Upper lobe of right lung (tissue), 1 donor: ENCODE results near the gene ZNF182. TPM values are rescaled to one million over a fixed set of nuclear protein-coding genes. Genes with fewer than 3 reads are reported as not detected.
"Not testable (repeated sequence)": the region's sequence is repeated elsewhere in the genome, so short reads cannot be mapped to it uniquely, and the experiment has no call there.

Experiments
- ATAC-seq: fragments of 200-7000 bp; cut with Tn5 transposase; one replicate; pipeline ENCODE4 v1.9.1; 2020; ENCODE audit warnings: mild to moderate bottlenecking, moderate library complexity
- DNase-seq: peaks from one replicate; pipeline ENCODE4 v3.0.0-alpha.2; 2020
- H3K27ac ChIP-seq: fragments of 200-600 bp; one replicate; pipeline ENCODE4 v1.8.0; 2022
- H3K27me3 ChIP-seq: fragments of 200-600 bp; one replicate; pipeline ENCODE4 v1.8.0; 2022; ENCODE audit warnings: mild to moderate bottlenecking
- H3K36me3 ChIP-seq: fragments of 200-600 bp; one replicate; pipeline ENCODE4 v1.8.0; 2022
- H3K4me1 ChIP-seq: fragments of 200-600 bp; one replicate; pipeline ENCODE4 v1.8.0; 2022
- H3K4me3 ChIP-seq: fragments of 200-600 bp; one replicate; pipeline ENCODE4 v1.8.0; 2022; ENCODE audit warnings: mild to moderate bottlenecking
- H3K9me3 ChIP-seq: fragments of 200-600 bp; one replicate; pipeline ENCODE4 v1.8.0; 2022
- intact Hi-C: fragments of 100-400 bp; cut with DNase I; formaldehyde crosslinking; loops from one replicate; pipeline ENCODE4 v1.11.0; 2022
- total RNA-seq: library from RNA; stranded (reverse); fragmentation: NEBNext Ultra II Directional; extraction: Animal tissue kit (Norgen Biotek cat#: 25700); gene quantifications from one replicate; pipeline ENCODE4 v1.2.1, GENCODE V29; 2021
- TF ChIP-seq, protein P1 (sequence below): fragments of 200-600 bp; IDR thresholded peaks from one replicate; pipeline ENCODE4 v1.8.0; 2022; ENCODE audit warnings: antibody characterized with exemption
- donor health status: DM: no; HTN: yes; CAD: no; lungs with severe emphysema.

Gene ZNF182
- total RNA-seq, 1 donor from 2014 or later, result 5.0 TPM

DNA sequence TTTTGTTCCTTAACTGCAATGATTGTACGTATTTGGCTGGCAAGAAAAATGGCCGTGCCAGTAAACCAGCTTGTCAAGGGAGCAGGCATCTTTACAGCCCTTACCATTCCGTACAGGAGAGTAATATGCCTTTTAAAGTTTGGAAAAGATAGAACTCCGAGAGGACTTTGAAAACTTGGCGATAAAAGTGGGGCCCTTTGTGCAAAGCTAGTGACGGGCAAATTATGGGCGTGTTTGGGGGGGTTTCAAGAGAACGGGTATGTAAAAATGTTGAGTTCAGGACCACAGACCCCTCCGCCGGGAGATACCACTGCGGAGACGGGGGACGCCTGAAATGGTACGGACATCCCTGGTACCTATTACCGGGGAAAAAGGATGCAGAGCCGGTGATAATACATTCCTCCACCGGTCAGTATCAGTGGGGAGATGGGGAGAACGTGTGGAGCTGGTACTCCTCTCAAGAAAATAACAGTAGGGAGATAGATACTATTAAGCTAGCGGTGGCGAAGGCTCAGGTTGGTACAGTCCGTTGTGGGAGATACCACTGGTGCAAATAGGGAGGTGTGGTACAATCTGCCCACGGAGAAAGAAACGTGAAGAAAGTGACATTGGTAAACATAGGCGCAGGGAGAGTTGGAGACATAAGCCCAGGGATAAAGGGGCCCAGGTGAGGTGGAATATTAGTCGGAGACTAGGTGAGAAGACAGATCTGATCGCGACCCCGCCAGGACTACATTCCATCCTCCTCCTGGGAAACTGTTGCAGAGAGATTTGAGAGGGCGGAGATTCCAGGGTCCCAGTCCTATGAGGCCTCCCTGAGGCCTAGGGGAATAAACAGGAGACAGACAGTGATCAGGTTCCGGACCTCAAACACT is 17.5 kb upstream of the ZNF182 start:
- Histone ChIP-seq H3K4me3 (peak overlapping the region; percentile 56), H3K9me3 (no peaks in the 10 kb centered on the region), H3K27me3 (no peaks in the 10 kb centered on the region), H3K36me3 (no peaks in the 10 kb centered on the region), H3K4me1 (no peaks in the 10 kb centered on the region), H3K27ac (peak overlapping the region; percentile 97)
- peak; percentile 85 for DNase-seq
- TF ChIP-seq, protein P1, sequence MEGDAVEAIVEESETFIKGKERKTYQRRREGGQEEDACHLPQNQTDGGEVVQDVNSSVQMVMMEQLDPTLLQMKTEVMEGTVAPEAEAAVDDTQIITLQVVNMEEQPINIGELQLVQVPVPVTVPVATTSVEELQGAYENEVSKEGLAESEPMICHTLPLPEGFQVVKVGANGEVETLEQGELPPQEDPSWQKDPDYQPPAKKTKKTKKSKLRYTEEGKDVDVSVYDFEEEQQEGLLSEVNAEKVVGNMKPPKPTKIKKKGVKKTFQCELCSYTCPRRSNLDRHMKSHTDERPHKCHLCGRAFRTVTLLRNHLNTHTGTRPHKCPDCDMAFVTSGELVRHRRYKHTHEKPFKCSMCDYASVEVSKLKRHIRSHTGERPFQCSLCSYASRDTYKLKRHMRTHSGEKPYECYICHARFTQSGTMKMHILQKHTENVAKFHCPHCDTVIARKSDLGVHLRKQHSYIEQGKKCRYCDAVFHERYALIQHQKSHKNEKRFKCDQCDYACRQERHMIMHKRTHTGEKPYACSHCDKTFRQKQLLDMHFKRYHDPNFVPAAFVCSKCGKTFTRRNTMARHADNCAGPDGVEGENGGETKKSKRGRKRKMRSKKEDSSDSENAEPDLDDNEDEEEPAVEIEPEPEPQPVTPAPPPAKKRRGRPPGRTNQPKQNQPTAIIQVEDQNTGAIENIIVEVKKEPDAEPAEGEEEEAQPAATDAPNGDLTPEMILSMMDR, result no peak
- intact Hi-C loops, result loop anchor here (10.0 kb wide), 1 partner anchor 186 kb away; the partner anchor contains the start of gene ZNF81
- ATAC-seq, result peak; percentile 89

DNA sequence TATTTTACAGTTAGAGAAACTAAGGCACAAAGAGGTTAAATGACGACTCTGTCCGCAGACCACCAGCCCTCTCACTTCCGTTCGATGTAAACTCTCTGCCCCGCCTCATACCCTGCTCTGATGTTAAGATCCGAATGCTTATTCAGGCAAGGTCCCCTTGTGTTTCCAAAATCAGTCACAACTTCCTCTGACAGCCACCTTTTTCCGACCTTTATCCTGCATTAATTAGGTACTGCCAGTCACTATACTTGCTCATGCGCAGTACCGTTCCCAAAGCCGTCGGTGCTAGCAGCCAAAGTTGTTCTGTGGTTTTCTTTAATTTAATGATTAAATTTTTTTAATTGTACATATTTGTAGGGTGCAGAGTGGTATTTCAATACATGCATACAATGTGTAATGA is 16.7 kb upstream of the ZNF182 start:
- not testable (repeated sequence) for H3K27me3 ChIP-seq, ATAC-seq, H3K9me3 ChIP-seq, DNase-seq, H3K36me3 ChIP-seq, H3K4me1 ChIP-seq
- intact Hi-C loops, result loop anchor here (10.0 kb wide), 1 partner anchor 186 kb away; the partner anchor contains the start of gene ZNF81
- H3K4me3 ChIP-seq, result peak overlapping the region; percentile 56
- H3K27ac ChIP-seq, result peak overlapping the region; percentile 97

- H3K4me1 ChIP-seq, DNase-seq, H3K4me3 ChIP-seq, ATAC-seq, H3K36me3 ChIP-seq, H3K27me3 ChIP-seq, H3K9me3 ChIP-seq, H3K27ac ChIP-seq: not testable (repeated sequence)
- intact Hi-C loops, result loop anchor here (10.0 kb wide), 1 partner anchor 185 kb away; the partner anchor contains the start of gene ZNF81
These were observed 16.1 kb upstream of the ZNF182 start for GRCh38 chrX:48019892-48020291.

DNA sequence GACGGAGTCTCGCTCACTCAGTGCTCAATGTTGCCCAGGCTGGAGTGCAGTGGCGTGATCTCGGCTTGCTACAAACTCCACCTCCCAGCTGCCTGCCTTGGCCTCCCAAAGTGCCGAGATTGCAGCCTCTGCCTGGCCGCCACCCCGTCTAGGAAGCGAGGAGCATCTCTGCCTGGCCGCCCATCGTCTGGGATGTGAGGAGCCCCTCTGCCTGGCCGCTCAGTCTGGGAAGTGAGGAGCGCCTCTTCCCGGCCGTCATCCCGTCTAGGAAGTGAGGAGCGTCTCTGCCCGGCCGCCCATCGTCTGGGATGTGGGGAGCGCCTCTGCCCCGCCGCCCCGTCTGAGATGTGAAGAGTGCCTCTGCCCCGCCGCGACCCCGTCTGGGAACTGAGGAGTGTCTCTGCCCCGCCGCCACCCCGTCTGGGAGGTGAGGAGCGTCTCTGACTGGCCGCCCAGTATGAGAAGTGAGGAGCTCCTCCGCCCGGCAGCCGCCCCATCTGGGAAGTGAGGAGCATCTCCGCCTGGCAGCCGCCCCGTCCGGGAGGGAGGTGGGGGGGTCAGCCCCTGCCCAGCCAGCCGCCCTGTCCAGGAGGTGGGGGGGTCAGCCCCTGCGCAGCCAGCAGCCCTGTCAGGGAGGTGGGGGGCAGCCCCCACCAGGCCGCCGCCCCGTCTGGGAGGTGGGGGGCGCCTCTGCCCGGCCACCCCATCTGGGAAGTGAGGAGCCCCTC is 13.0 kb upstream of the ZNF182 start:
- H3K27me3 ChIP-seq, H3K27ac ChIP-seq, H3K4me3 ChIP-seq, ATAC-seq, H3K9me3 ChIP-seq, H3K4me1 ChIP-seq, H3K36me3 ChIP-seq, DNase-seq, intact Hi-C loops: not testable (repeated sequence)

DNA sequence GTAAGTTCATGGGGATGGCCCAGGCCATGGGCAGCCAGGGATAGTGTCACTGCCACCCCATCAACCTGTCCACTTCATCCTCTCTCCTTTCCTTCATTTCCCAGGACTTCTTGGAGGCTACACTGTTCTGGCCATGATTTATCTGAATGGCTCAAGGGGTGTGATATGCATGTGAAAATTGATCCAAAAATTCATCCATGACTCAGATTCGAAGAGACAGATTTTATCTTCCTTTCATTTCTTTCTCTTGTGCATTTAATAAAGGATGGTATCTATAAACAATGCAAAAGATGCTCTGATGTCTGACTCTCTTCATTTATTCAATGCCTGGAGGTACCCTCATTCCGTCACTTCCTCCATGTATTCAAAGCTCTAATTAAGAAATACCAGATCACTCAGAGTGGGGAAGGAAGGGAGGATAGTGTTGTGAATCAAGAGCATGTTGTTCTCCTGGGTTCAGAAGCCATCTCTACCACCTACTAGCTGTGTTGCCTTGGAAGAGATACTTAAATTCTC is 5.7 kb upstream of the ZNF182 start:
- H3K9me3 ChIP-seq, ATAC-seq, DNase-seq, H3K27ac ChIP-seq, intact Hi-C loops, H3K4me1 ChIP-seq, H3K27me3 ChIP-seq, H3K4me3 ChIP-seq, H3K36me3 ChIP-seq: not testable (repeated sequence)

- ATAC-seq, H3K4me3 ChIP-seq, intact Hi-C loops, H3K4me1 ChIP-seq, H3K27ac ChIP-seq, DNase-seq, H3K9me3 ChIP-seq, H3K27me3 ChIP-seq, H3K36me3 ChIP-seq: not testable (repeated sequence)
These were observed 2.9 kb upstream of the ZNF182 start, which contains the start of gene SPACA5 for GRCh38 chrX:48006688-48007087. SPACA5 (plus strand) TSS chrX:48006988; CDS start chrX:48007803, 815 bp downstream.

DNA sequence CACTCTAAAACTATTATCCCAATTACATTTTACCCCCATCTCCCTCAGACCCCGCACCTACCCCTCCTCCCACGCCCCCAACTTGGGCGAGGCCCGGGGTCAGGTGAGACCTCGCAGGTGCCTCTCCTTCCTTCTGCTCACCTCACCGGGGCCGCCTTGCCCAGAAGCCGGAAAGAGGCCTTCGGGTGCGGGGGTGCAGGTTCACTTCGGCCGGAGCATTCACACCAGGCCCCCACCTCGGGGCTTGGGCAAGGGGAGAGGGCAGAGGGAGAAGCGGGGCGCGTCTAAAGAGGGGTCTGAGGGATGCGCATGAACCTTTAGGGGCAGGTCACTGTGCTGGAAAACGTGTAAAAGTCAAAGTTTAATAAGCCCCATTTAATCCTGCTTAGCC is 427 bp downstream of the ZNF182 start:
- ATAC-seq, result peak; percentile 17
- DNase-seq, result peak; percentile 56
- intact Hi-C loops, result no loop called here
- no peaks in the 10 kb centered on the region for H3K27me3 ChIP-seq
- TF ChIP-seq, protein P1, result no peak
- H3K4me3 ChIP-seq, result peak overlapping the region; percentile 59
- peak overlapping the region; percentile 75 for H3K27ac ChIP-seq
- H3K9me3 ChIP-seq, result no peaks in the 10 kb centered on the region
- H3K4me1 ChIP-seq, result no peaks in the 10 kb centered on the region
- H3K36me3 ChIP-seq, result no peaks in the 10 kb centered on the region

GRCh38 chrX:48002929-48003328 is 860 bp downstream of the ZNF182 start:
- Histone ChIP-seq H3K27me3 (no peaks in the 10 kb centered on the region), H3K36me3 (no peaks in the 10 kb centered on the region), H3K4me3 (peak overlapping the region; percentile 59), H3K27ac (peak overlapping the region; percentile 75), H3K9me3 (no peaks in the 10 kb centered on the region), H3K4me1 (no peaks in the 10 kb centered on the region)
- ATAC-seq, result no peak
- intact Hi-C loops, result no loop called here
- TF ChIP-seq, protein P1, result no peak
- no peak for DNase-seq
